T-helper 1 cell (primary cell): ENCODE measurements around the gene PA2G4.

Experiments
- DNase-seq, 5 donors: peaks; one replicate each; pipeline ENCODE4 v3.0.0-alpha.2; 2012 to 2020

PA2G4 gene

DNA sequence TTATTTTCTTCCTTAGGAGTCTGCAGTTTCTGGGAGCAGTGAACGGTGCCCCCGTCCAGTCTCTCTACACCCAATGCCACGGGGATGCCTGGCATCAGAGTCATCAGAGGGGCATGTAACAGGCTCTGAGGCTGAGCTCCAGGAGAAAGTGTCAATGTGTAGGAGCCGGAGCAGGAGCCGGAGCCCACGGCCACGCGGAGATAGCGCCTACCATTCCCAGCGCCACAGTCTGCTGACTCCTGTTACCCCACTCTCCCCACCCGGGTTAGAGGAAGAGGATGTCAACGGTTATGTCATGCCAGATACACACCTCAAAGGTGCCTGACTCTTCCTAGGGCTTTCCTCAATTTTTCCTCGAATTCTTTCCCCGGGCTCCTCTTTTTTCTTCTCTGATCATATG is 3.3 kb upstream of the PA2G4 start:
- no peak for DNase-seq

DNA sequence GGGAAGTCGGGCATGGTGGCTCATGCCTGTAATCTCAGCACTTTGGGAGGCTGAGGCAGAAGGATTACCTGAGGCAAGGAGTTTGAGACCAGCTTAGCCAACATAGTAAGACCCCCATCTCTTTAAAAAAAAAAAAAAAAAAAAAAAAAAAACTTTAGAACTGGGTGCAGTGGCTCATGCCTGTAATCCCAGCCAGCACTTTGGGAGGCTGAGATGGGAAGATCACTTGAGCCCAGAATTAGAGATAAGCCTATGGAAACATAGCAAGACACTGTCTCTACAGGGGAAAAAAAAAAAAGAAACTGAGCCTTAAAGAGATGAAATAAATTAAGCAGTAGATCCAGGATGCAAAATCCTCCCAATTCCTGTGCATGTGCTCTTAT is 1.7 kb upstream of the PA2G4 start:
- no peak for DNase-seq

DNA sequence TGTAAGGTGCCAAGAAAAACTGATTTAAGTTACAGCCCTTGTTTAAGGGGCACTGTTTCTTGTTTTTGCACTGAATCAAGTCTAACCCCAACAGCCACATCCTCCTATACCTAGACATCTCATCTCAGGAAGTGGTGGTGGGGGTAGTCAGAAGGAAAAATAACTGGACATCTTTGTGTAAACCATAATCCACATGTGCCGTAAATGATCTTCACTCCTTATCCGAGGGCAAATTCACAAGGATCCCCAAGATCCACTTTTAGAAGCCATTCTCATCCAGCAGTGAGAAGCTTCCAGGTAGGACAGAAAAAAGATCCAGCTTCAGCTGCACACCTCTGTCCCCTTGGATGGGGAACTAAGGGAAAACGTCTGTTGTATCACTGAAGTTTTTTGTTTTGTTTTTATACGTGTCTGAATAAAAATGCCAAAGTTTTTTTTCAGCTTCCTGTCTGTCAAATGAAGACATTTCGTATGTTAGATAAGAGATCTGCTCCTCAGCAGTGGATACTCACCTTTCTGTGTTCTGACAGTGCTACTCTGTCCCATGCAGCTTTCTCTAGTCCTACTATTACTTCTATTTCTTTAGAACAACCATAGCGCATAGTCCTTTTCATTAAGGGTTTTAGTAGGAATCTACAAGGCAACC is 1.2 kb upstream of the PA2G4 start:
- DNase-seq: peak in 1 of 5 donors; percentile 81

GRCh38 chr12:56103823-56104108 is 593 bp upstream of the PA2G4 start:
- DNase-seq: no peak

DNA sequence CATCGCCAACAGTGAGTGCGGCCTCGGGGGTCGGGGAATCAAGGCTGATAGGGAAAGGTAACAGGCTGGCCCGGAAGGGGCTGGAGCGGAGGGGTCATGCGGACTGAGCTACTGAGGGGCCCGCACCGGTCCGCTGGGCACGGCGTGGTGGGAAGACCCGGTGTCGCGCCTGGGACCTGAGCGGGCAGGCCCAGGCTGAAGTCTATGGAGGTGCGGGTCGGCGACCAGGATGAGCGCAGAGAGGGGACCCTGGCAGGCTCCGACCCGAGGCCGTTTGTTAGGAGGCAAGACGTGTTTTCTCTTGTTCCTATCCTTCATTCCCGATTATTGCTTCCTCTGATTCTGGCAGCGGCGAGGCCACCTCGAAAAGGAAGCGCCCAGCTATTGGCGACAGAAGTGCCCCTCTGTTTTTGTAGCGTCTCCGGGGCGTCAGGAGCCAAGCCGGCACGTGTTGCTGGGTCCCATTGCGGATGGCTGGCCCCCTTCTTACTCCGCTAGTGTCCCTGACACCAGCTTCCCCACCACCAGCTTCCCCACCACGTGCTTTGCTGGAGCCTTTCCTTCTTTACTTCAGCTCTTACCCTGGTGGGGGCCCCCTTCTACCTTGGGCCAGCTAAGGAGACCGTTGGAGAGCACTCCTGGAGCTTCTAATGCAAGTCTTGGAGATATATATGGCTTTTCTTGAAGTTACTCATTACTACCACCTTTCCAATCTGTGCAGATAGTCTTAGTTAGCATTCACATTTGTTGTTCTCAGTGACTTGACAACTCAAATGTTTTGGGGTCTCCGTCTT is 653 bp downstream of the PA2G4 start:
- DNase-seq: peak in 2 of 5 donors; percentile 17 to 22

- no peak for DNase-seq
Measured at GRCh38 chr12:56105609-56105902, 1.2 kb downstream of the PA2G4 start.

- no peak for DNase-seq
Measured at GRCh38 chr12:56107242-56107641, 2.9 kb downstream of the PA2G4 start.

GRCh38 chr12:56110571-56110970 is 6.2 kb downstream of the PA2G4 start:
- no peak for DNase-seq

DNA sequence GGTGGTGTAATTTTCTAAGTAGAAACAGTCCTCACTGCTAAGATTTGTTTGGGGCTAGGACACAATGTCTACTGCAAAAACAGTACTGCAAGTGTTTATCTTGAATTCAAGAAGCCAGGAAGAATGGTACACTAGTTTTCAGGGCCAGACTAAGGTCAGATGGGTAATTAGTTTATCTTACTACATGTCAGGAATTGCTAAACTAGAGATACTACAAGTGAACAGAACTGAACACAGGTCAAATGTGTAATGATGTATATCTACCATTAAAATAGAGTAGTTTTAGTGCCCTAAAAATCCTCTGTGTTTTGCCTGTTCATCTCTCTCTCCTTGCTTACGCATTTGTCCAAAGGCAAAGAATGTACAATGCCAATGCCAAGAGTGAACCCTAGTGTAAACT is 9.7 kb downstream of the PA2G4 start:
- DNase-seq: no peak

- no peak for DNase-seq
Measured at GRCh38 chr12:56115329-56115728, 11.0 kb downstream of the PA2G4 start.

GRCh38 chr12:56116267-56117081 is 12.1 kb downstream of the PA2G4 start, which contains the start of gene RPL41:
RPL41 (plus strand) TSS chr12:56116633.
- peak; percentile 77 to 95 (median 85) for DNase-seq

DNA sequence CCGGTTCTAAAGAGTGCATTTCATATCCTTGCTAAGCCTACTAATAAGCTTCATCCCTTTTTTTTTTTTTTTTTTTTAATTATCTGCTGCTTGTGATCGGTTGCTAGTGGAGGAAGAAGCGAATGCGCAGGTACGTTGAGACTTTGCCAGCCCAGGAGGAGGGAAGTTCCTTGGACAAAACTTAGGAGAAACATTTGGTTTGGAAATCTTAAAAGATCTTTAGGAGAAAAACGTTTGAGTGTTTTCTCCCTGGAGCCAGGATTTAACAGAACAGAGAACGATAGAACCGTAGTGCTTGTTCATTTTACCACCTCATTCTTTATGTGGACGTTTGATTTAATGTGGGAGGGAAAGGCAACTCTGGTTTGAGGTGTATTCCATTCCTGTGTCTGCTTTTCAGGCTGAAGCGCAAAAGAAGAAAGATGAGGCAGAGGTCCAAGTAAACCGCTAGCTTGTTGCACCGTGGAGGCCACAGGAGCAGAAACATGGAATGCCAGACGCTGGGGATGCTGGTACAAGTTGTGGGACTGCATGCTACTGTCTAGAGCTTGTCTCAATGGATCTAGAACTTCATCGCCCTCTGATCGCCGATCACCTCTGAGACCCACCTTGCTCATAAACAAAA is 12.8 kb downstream of the PA2G4 start:
- DNase-seq: peak in 1 of 5 donors; percentile 15

GRCh38 chr12:56117778-56118687 is 13.7 kb downstream of the PA2G4 start, which contains the start of gene ZC3H10:
ZC3H10 (plus strand) TSS chr12:56118266; CDS start chr12:56120563, 2,297 bp downstream.
- DNase-seq: peak; percentile 94 to 100 (median 96)

GRCh38 chr12:56118688-56119357 is 14.5 kb downstream of the PA2G4 start:
- no peak for DNase-seq

DNA sequence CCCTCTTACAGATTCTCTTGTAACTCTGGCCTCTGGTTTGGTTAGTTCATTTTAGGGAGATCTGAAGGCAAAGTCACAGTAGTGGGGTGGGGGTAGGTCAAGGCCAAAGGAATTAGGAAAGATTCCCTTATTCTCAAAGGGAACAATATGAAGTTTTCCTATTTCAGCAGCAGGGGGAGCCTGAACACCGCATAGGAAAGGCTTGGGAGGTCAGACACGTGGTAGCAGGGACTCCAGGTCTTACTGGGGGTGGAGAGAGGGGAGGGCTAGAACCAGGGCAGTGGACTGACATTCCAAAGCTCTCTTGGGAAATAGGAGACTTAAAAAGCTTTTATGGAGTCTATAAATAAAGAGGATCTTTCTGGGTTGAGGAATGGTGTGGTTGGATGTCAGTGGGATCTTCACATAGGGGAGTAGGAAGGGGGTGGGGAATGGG is 15.0 kb downstream of the PA2G4 start:
- DNase-seq: peak in 4 of 5 donors; percentile 32 to 68 (median 49)

- no peak for DNase-seq
Measured at GRCh38 chr12:56120158-56120846, 15.9 kb downstream of the PA2G4 start.

GRCh38 chr12:56121204-56121870 is 17.0 kb downstream of the PA2G4 start:
- DNase-seq: no peak

DNA sequence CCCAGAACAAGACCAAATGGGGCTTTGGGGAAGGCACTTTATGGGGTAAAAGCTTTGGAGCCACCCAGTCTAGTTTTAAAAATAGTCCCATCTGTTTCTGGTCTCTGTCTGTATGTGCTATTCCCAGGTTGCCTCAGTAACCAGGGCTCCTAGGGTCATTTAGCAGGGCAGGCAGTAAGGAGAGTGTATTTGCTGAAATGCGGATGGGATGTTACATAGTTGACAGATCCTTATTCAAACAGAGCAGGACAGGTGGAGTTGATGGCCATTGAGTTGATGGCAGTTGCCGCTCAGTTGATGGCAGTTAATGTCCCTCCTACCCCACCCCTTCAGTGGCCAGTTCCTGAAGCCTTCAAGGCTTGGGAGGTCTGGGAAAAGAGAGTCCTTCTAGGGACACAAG is 18.3 kb downstream of the PA2G4 start:
- no peak for DNase-seq

- DNase-seq: no peak
Measured at GRCh38 chr12:56124133-56124532, 19.8 kb downstream of the PA2G4 start.

DNA sequence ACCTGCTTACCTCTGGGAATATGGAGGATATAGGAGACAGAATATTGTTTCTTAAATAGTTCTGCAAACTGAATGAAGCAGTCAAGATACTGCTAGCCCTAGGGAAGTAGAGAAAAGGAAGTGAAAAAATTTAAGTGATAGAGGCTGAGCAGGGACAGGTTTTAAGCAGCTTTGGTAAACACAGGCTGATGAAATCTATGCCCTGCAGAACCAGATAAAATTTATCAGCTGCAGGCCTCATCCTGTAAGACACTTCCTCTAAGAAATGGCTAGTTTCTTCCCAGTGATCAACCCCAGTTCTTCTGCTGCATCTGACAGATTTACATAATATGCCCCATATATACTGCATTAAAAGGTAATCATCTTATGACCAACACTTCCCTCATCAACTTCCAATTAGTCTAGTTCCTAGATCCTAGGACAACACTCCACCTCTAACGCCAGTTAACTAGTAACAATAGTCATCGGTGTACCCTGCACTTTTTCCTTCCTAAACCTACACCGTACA is 22.4 kb downstream of the PA2G4 start:
- peak in 1 of 5 donors; percentile 53 for DNase-seq
